Keratinocyte (primary cell): Measurements from ENCODE around the gene SPEM2. TPM values are rescaled to one million over a fixed set of nuclear protein-coding genes. Genes with fewer than 3 reads are reported as not detected.

Experiments
- DNase-seq: peaks from one replicate; pipeline ENCODE4 v3.0.0-alpha.2; 2011; ENCODE audit warnings: low read depth, missing footprints, low spot score
- FAIRE-seq: peaks from 2 replicates; lab custom pipeline; 2011; peaks lifted over from hg19 to GRCh38; lab: Jason Lieb, UNC
- H2AFZ ChIP-seq: 2 replicates; pipeline ENCODE4 v1.6.0; 2012; ENCODE audit warnings: low read length, control low read depth, inconsistent platforms; ENCODE audit not compliant: control insufficient read depth
- H3K27ac ChIP-seq: 2 replicates; pipeline ENCODE4 v1.5.1; 2011; ENCODE audit warnings: low read length; ENCODE audit not compliant: control insufficient read depth, insufficient read depth
- H3K27me3 ChIP-seq: 3 replicates; pipeline ENCODE4 v1.6.0; 2011; ENCODE audit warnings: low read length; ENCODE audit not compliant: control insufficient read depth, insufficient read depth; ENCODE audit errors: extremely low read depth
- H3K36me3 ChIP-seq, 2 experiments: 2 replicates in 1 of 2; 3 replicates in 1 of 2; pipeline ENCODE4 v1.5.1; 2011; ENCODE audit warnings: low read length in 2 of 2, mild to moderate bottlenecking in 1 of 2; ENCODE audit not compliant: control insufficient read depth in 2 of 2, insufficient read depth in 2 of 2; ENCODE audit errors: extremely low read depth in 1 of 2
- H3K4me1 ChIP-seq: 3 replicates; pipeline ENCODE4 v1.5.1; 2011; ENCODE audit warnings: low read length; ENCODE audit not compliant: control insufficient read depth, insufficient read depth; ENCODE audit errors: extremely low read depth
- H3K4me2 ChIP-seq: 3 replicates; pipeline ENCODE4 v1.6.0; 2011; ENCODE audit warnings: low read depth, low read length; ENCODE audit not compliant: control insufficient read depth, insufficient read depth; ENCODE audit errors: extremely low read depth
- H3K4me3 ChIP-seq, 3 experiments: fragments of 200-600 bp in 1 of 3; sonication (generic) in 1 of 3; 2 replicates in 2 of 3; 3 replicates in 1 of 3; pipeline ENCODE4 v1.5.1; 2011 to 2016; ENCODE audit warnings: low read length in 3 of 3, mild to moderate bottlenecking in 3 of 3, control low read depth in 2 of 3, inconsistent platforms in 1 of 3, low read depth in 1 of 3, mixed read lengths in 1 of 3, mixed run types in 1 of 3, moderate library complexity in 1 of 3; ENCODE audit not compliant: control insufficient read depth in 2 of 3, insufficient read depth in 2 of 3; ENCODE audit errors: extremely low read depth in 1 of 3
- H3K79me2 ChIP-seq: 2 replicates; pipeline ENCODE4 v1.6.0; 2012; ENCODE audit warnings: low read length; ENCODE audit not compliant: control insufficient read depth, insufficient read depth
- H3K9ac ChIP-seq: 3 replicates; pipeline ENCODE4 v1.6.0; 2011; ENCODE audit warnings: low read length; ENCODE audit not compliant: control insufficient read depth, insufficient read depth; ENCODE audit errors: extremely low read depth
- H3K9me1 ChIP-seq: 3 replicates; pipeline ENCODE4 v1.6.0; 2011; ENCODE audit warnings: low read length; ENCODE audit not compliant: control insufficient read depth, insufficient read depth; ENCODE audit errors: extremely low read depth
- H3K9me3 ChIP-seq: 2 replicates; pipeline ENCODE4 v1.5.1; 2012; ENCODE audit warnings: low read depth, low read length; ENCODE audit not compliant: control insufficient read depth
- H4K20me1 ChIP-seq: 3 replicates; pipeline ENCODE4 v1.6.0; 2011; ENCODE audit warnings: low read length; ENCODE audit not compliant: control insufficient read depth, insufficient read depth; ENCODE audit errors: extremely low read depth
- CTCF ChIP-seq, 3 experiments: IDR thresholded peaks in 1 of 3; conservative IDR thresholded peaks in 1 of 3; optimal IDR thresholded peaks in 1 of 3; 2 replicates in 2 of 3; 3 replicates in 1 of 3; pipeline versions ENCODE3 to v1.5.1; 2011; ENCODE audit warnings: low read length in 3 of 3, mild to moderate bottlenecking in 3 of 3, moderate library complexity in 2 of 3, control low read depth in 1 of 3, inconsistent platforms in 1 of 3; ENCODE audit not compliant: insufficient read depth in 2 of 3; ENCODE audit errors: extremely low read depth in 1 of 3
- EZH2 ChIP-seq: IDR thresholded peaks from one replicate; pipeline ENCODE4 v1.6.1; 2012; ENCODE audit warnings: inconsistent platforms, mild to moderate bottlenecking, low read length, moderate library complexity
- dilution Hi-C: fragments of 300-500 bp; cut with MboI; formaldehyde crosslinking; loops from one replicate; pipeline ENCODE4 v1.7.0; 2020; ENCODE audit warnings: low sequenced_read_pairs; ENCODE audit not compliant: extremely low pct_ligation_motif_present
- polyA plus RNA-seq, 5 experiments: library from polyadenylated mRNA; depleted of rRNA in 3 of 5; stranded (reverse) in 3 of 5; stranded (forward) in 1 of 5; unstranded in 1 of 5; fragments of >200 nt; gene quantifications; 1 replicate in 1 of 5; 2 replicates in 3 of 5; 3 replicates in 1 of 5; pipeline versions ENCODE4 v1.2.1 to v1.2.3, GENCODE V29; 2011 to 2012; ENCODE audit warnings: missing spikeins in 2 of 5, low read depth in 1 of 5, low replicate concordance in 1 of 5

SPEM2 gene
- polyA plus RNA-seq, 1 donor (not counting 4 experiments of a cell fraction or from before 2014, with no cell fraction given), result not detected

DNA sequence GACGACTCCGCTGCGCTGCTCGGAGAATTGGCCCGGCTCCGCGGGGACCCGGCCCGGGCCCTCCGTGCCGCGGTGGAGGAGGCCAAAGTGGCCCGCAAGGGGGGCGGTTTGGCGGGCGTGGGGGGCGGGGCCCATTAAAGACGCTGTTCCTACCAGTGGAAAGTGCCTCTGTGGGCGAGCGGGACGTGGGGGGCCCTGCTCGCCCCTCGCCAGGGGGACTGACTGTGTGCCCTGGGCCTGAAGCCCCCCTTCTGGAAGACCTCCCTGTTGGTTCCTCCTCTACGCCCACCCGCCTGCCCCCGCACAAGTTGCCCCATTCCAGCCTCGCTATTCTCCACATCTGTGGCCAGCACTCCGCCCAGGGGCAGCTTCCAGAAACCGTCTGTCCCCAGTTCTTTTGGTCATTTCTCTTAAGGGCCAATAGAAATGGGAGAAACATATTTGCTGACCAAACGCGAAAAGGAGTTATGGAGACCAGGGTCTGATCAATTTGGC, 12.0 kb downstream of the SPEM2 start:
- H3K9ac ChIP-seq, result peak overlapping the region; percentile 77
- H3K27me3 ChIP-seq, result no peaks in the 10 kb centered on the region
- dilution Hi-C loops, result no loop called here
- H3K4me3 ChIP-seq, result peak overlapping the region; percentile 59 to 81 (median 66)
- H3K4me2 ChIP-seq, result peak overlapping the region; percentile 99
- TF ChIP-seq CTCF (optimal IDR thresholded peaks at IDR 0.05 in 1 of 3, IDR thresholded peaks at IDR 0.05 in 1 of 3, conservative IDR thresholded peaks at IDR 0.05 in 1 of 3; ENCODE audit: extremely low read depth in 1 of 3, insufficient read depth in 2 of 3, low read length in 3 of 3) (no peak), EZH2 (no peak)
- H3K79me2 ChIP-seq, result peaks cover 17% of the 10 kb centered on the region
- H3K9me3 ChIP-seq, result no peaks in the 10 kb centered on the region
- H4K20me1 ChIP-seq, result no peaks in the 10 kb centered on the region
- H3K27ac ChIP-seq, result peak overlapping the region; percentile 62
- no peak for DNase-seq
- peak overlapping the region; percentile 37 for H2AFZ ChIP-seq
- peaks cover 2% of the 10 kb centered on the region for H3K9me1 ChIP-seq
- FAIRE-seq, result no peak
- peaks cover 42% of the 10 kb centered on the region for H3K4me1 ChIP-seq
- H3K36me3 ChIP-seq, result peaks cover 0 to 2% of the 10 kb centered on the region in 2 experiments

- Histone ChIP-seq H3K9me1 (peaks cover 2% of the 10 kb centered on the region), H3K4me1 (peaks cover 43% of the 10 kb centered on the region), H3K4me3 (peak overlapping the region; percentile 59 to 81 (median 66)), H3K79me2 (peaks cover 17% of the 10 kb centered on the region), H3K36me3 (peaks cover 0 to 4% of the 10 kb centered on the region in 2 experiments), H3K27ac (peak overlapping the region; percentile 62), H3K9ac (peak overlapping the region; percentile 77), H3K4me2 (peak overlapping the region; percentile 99), H3K9me3 (no peaks in the 10 kb centered on the region), H3K27me3 (no peaks in the 10 kb centered on the region), H4K20me1 (no peaks in the 10 kb centered on the region), H2AFZ (peak overlapping the region; percentile 44)
- TF ChIP-seq EZH2, result no peak
- peak in 1 of 3 experiments; percentile 0 for TF ChIP-seq CTCF (optimal IDR thresholded peaks at IDR 0.05 in 1 of 3, IDR thresholded peaks at IDR 0.05 in 1 of 3, conservative IDR thresholded peaks at IDR 0.05 in 1 of 3; ENCODE audit: extremely low read depth in 1 of 3, insufficient read depth in 2 of 3, low read length in 3 of 3)
- FAIRE-seq (no peak), DNase-seq (no peak)
- dilution Hi-C loops, result no loop called here
Measured at GRCh38 chr17:7437950-7438614, 12.7 kb downstream of the SPEM2 start.
